SK-N-SH treated with all-trans-retinoic acid at 6 μM for 48 hours (cell line): ENCODE measurements around the gene AMPH.

Experiments
- ATAC-seq: fragments of 200-7000 bp; cut with Tn5 transposase; 3 replicates; pipeline ENCODE4 v1.9.1; 2020; ENCODE audit warnings: mild to moderate bottlenecking, moderate library complexity
- ARNTL ChIP-seq: fragments of 450-650 bp; formaldehyde crosslinking; IDR thresholded peaks from 2 replicates; pipeline ENCODE4 v1.5.0; 2020; ENCODE audit warnings: low read depth, mild to moderate bottlenecking, moderate library complexity, borderline replicate concordance
- BACH2 ChIP-seq: fragments of 250-450 bp; sonication (Bioruptor Pico); IDR thresholded peaks from 2 replicates; pipeline ENCODE4 v1.9.0; 2021; ENCODE audit warnings: mild to moderate bottlenecking, borderline replicate concordance
- CREB5 ChIP-seq: fragments of 250-450 bp; sonication (Bioruptor Pico); IDR thresholded peaks from 2 replicates; pipeline ENCODE4 v1.5.1; 2020; ENCODE audit warnings: low read depth, mild to moderate bottlenecking, moderate library complexity
- CSDC2 ChIP-seq: fragments of 250-450 bp; sonication (Bioruptor Pico); IDR thresholded peaks from 2 replicates; pipeline ENCODE4 v1.5.0; 2020; ENCODE audit warnings: mild to moderate bottlenecking, moderate library complexity
- GLIS3 ChIP-seq: fragments of 250-450 bp; sonication (Bioruptor Pico); IDR thresholded peaks from 2 replicates; pipeline ENCODE4 v1.5.0; 2020; ENCODE audit warnings: mild to moderate bottlenecking, moderate library complexity
- ISL1 ChIP-seq: fragments of 250-450 bp; sonication (Bioruptor Pico); IDR thresholded peaks from 2 replicates; pipeline ENCODE4 v2.1.2; 2022; ENCODE audit warnings: mild to moderate bottlenecking, moderate library complexity
- OSR1 ChIP-seq: fragments of 250-450 bp; sonication (Bioruptor Pico); IDR thresholded peaks from 2 replicates; pipeline ENCODE4 v1.8.0; 2022; ENCODE audit warnings: moderate library complexity, mild to moderate bottlenecking, inconsistent platforms
- PATZ1 ChIP-seq: fragments of 250-450 bp; sonication (Bioruptor Pico); IDR thresholded peaks from 2 replicates; pipeline ENCODE4 v1.8.0; 2020; ENCODE audit warnings: mild to moderate bottlenecking, moderate library complexity, borderline replicate concordance
- POU6F1 ChIP-seq: fragments of 250-450 bp; sonication (Bioruptor Pico); IDR thresholded peaks from 2 replicates; pipeline ENCODE4 v1.8.0; 2021; ENCODE audit warnings: low read depth, mild to moderate bottlenecking, moderate library complexity, borderline replicate concordance
- PPARA ChIP-seq: fragments of 250-450 bp; sonication (Bioruptor Pico); IDR thresholded peaks from 2 replicates; pipeline ENCODE4 v1.5.0; 2020; ENCODE audit warnings: mild to moderate bottlenecking, borderline replicate concordance
- RARB ChIP-seq: fragments of 250-450 bp; sonication (Bioruptor Pico); IDR thresholded peaks from 2 replicates; pipeline ENCODE4 v1.8.0; 2021; ENCODE audit warnings: mild to moderate bottlenecking, moderate library complexity
- SNAI2 ChIP-seq: fragments of 250-450 bp; sonication (Bioruptor Pico); IDR thresholded peaks from 2 replicates; pipeline ENCODE4 v1.5.0; 2020; ENCODE audit warnings: mild to moderate bottlenecking, moderate library complexity
- TCF4 ChIP-seq: fragments of 250-450 bp; sonication (Bioruptor Pico); IDR thresholded peaks from 2 replicates; pipeline ENCODE4 v1.8.0; 2021; ENCODE audit warnings: mild to moderate bottlenecking, moderate library complexity, borderline replicate concordance
- TOX ChIP-seq: fragments of 250-450 bp; sonication (Bioruptor Pico); IDR thresholded peaks from 2 replicates; pipeline ENCODE4 v1.8.0; 2021; ENCODE audit warnings: mild to moderate bottlenecking, moderate library complexity, borderline replicate concordance
- ZC3H10 ChIP-seq: fragments of 250-450 bp; sonication (Bioruptor Pico); IDR thresholded peaks from 2 replicates; pipeline ENCODE4 v1.5.1; 2021; ENCODE audit warnings: mild to moderate bottlenecking, moderate library complexity
- ZFP3 ChIP-seq: fragments of 250-450 bp; sonication (Bioruptor Pico); IDR thresholded peaks from 2 replicates; pipeline ENCODE4 v1.5.0; 2020; ENCODE audit warnings: mild to moderate bottlenecking, moderate library complexity
- ZFP30 ChIP-seq: fragments of 450-650 bp; formaldehyde crosslinking; IDR thresholded peaks from 2 replicates; pipeline ENCODE4 v1.5.0; 2022; ENCODE audit warnings: mild to moderate bottlenecking, moderate library complexity
- ZNF565 ChIP-seq: fragments of 450-650 bp; formaldehyde crosslinking; conservative IDR thresholded peaks from 2 replicates; pipeline ENCODE4 v1.5.0; 2020; ENCODE audit warnings: low read depth, mild to moderate bottlenecking, moderate library complexity
- ZNF70 ChIP-seq: fragments of 450-650 bp; formaldehyde crosslinking; IDR thresholded peaks from 2 replicates; pipeline ENCODE4 v1.5.0; 2020; ENCODE audit warnings: mild to moderate bottlenecking, moderate library complexity
- ZNF8 ChIP-seq: fragments of 450-650 bp; formaldehyde crosslinking; IDR thresholded peaks from 2 replicates; pipeline ENCODE4 v1.5.0; 2020; ENCODE audit warnings: mild to moderate bottlenecking, moderate library complexity

The AMPH gene

DNA sequence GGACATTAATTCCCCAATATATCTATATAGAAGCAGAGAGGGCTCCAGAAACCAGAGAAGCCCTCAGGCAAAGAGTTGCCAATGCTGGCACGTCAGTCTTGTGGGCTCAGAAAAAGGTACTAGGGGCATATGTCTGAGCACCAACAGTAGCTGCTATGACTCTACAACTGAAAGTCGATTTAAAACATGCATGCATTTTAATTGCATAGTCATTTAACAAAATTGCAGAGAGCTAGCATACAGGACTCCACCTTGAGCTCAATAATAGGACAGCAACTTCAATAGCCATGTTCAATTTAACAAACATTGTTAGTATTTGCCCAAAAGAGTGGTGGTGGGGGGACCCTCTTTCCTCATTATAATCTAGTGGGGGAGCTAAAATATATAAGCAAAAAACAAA, 126.5 kb downstream of the AMPH start:
- no peak for TF ChIP-seq GLIS3 (CRISPR knock-in tag)
- no peak for TF ChIP-seq TCF4 (CRISPR knock-in tag)
- TF ChIP-seq BACH2, result no peak
- TF ChIP-seq ZFP30 (CRISPR knock-in tag), result no peak
- no peak for TF ChIP-seq OSR1 (CRISPR knock-in tag)
- no peak for TF ChIP-seq CREB5
- TF ChIP-seq RARB (CRISPR knock-in tag), result no peak
- TF ChIP-seq ZFP3 (CRISPR knock-in tag), result no peak
- TF ChIP-seq CSDC2 (CRISPR knock-in tag), result no peak
- no peak for TF ChIP-seq ZNF8
- no peak for TF ChIP-seq ISL1
- no peak for TF ChIP-seq PPARA (CRISPR knock-in tag)
- no peak for TF ChIP-seq TOX (CRISPR knock-in tag)
- TF ChIP-seq ZC3H10 (CRISPR knock-in tag), result no peak
- ATAC-seq, result no peak

- ATAC-seq, result no peak
- no peak for TF ChIP-seq ZNF565
- TF ChIP-seq ZFP3 (CRISPR knock-in tag), result no peak
- TF ChIP-seq GLIS3 (CRISPR knock-in tag), result no peak
- no peak for TF ChIP-seq ISL1
- TF ChIP-seq BACH2, result no peak
- no peak for TF ChIP-seq ZNF70
- no peak for TF ChIP-seq TCF4 (CRISPR knock-in tag)
- no peak for TF ChIP-seq OSR1 (CRISPR knock-in tag)
- no peak for TF ChIP-seq POU6F1 (CRISPR knock-in tag)
- no peak for TF ChIP-seq ZNF8
- no peak for TF ChIP-seq CREB5
- TF ChIP-seq PATZ1 (CRISPR knock-in tag), result no peak
- TF ChIP-seq ZFP30 (CRISPR knock-in tag), result no peak
- TF ChIP-seq, all 23 proteins: peak for 0
These were observed 128.3 kb downstream of the AMPH start for GRCh38 chr7:38502848-38503247.

DNA sequence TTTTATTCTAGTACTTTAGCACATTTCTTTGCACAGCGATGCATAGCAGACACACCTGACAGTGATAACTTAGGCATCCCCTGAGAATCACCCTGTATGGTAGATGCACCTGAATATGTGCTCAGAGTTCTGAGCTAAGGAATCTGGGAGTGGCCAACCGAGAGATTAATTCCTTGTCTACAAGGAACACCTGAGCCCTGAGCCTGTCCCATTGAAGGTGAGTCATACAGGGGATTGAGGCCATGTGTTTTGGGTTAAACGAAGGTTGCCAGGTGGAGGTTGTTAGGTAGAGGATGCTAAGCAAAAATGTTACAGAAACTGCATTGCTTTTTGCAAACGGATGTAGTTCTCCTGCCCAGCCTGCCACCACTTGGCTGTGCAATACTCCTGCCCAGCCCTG, 128.9 kb downstream of the AMPH start:
- no peak for TF ChIP-seq TOX (CRISPR knock-in tag)
- no peak for TF ChIP-seq SNAI2 (CRISPR knock-in tag)
- no peak for TF ChIP-seq GLIS3 (CRISPR knock-in tag)
- TF ChIP-seq ZNF70, result no peak
- no peak for TF ChIP-seq POU6F1 (CRISPR knock-in tag)
- no peak for TF ChIP-seq CREB5
- TF ChIP-seq ZC3H10 (CRISPR knock-in tag), result no peak
- no peak for TF ChIP-seq ZFP30 (CRISPR knock-in tag)
- no peak for TF ChIP-seq ISL1
- no peak for TF ChIP-seq ZNF8
- no peak for TF ChIP-seq OSR1 (CRISPR knock-in tag)
- no peak for TF ChIP-seq CSDC2 (CRISPR knock-in tag)
- TF ChIP-seq ZFP3 (CRISPR knock-in tag), result no peak
- TF ChIP-seq PATZ1 (CRISPR knock-in tag), result no peak
- no peak for TF ChIP-seq ARNTL
- ATAC-seq, result no peak
